ENCODE data around the gene ABCF2. TPM values are rescaled to one million over a fixed set of nuclear protein-coding genes. Genes with fewer than 3 reads are reported as not detected.

The ABCF2 gene
- total and polyA plus RNA-seq, 2 of the 4 experiments (the other 2 are of a cell fraction): 46.2 to 103 TPM

GRCh38 chr7:151264615-151265014 lies 37.6 kb upstream of the ABCF2 start:
- Histone ChIP-seq H3K9me3 (ENCODE audit: control insufficient read depth, insufficient read depth, low read length) (no peaks in the 10 kb centered on the region), H2BK20ac (ENCODE audit: low read depth, low read length) (no peak overlapping the region), H3K14ac (replicated peaks; ENCODE audit: low read depth, low read length) (no peak overlapping the region), H4K91ac (ENCODE audit: insufficient read depth, low read depth, low read length) (no peak overlapping the region), H3K4me1 (ENCODE audit: control insufficient read depth, insufficient read depth, low read length) (no peaks in the 10 kb centered on the region), H3K4ac (ENCODE audit: low read depth, low read length) (no peak overlapping the region), H2BK5ac (ENCODE audit: low read depth, low read length, poor library complexity, severe bottlenecking) (no peak overlapping the region), H2BK15ac (ENCODE audit: low read depth, low read length) (no peak overlapping the region), H3K23ac (ENCODE audit: low read depth, low read length) (no peak overlapping the region), H4K8ac (ENCODE audit: low read depth in 2 of 2, low read length in 2 of 2) (no peak overlapping the region), H3K4me2 (ENCODE audit: low read depth, low read length) (no peak overlapping the region), H2BK120ac (ENCODE audit: low read depth, low read length) (no peak overlapping the region), H3K18ac (ENCODE audit: low read depth, low read length) (no peak overlapping the region), H3K9me1 (ENCODE audit: insufficient read depth, low read length) (no peaks in the 10 kb centered on the region), H3K27me3 (ENCODE audit: control insufficient read depth, insufficient read depth, low read length) (peaks cover 37% of the 10 kb centered on the region), H2AK9ac (replicated peaks; ENCODE audit: low read depth, low read length, poor library complexity) (no peak overlapping the region), H2AFZ (replicated peaks; ENCODE audit: low read length, poor library complexity) (no peak overlapping the region), H4K20me1 (ENCODE audit: insufficient read depth, low read length) (no peaks in the 10 kb centered on the region), H3K79me1 (ENCODE audit: low read depth in 1 of 2, low read length in 2 of 2) (no peaks in the 10 kb centered on the region), H3K4me3 (ENCODE audit: insufficient read depth, low read depth, low read length) (no peak overlapping the region), H4K5ac (ENCODE audit: low read depth, low read length) (no peak overlapping the region), H3K36me3 (ENCODE audit: control insufficient read depth, insufficient read depth, low read length) (no peaks in the 10 kb centered on the region; the same call in 1 of the 2 replicates), H3K56ac (ENCODE audit: extremely low read depth, insufficient read depth, low read length) (no peak overlapping the region), H3K9ac (ENCODE audit: low read depth, low read length) (no peak overlapping the region), H3K27ac (ENCODE audit: insufficient read depth, low read length) (no peak overlapping the region), H2AK5ac (ENCODE audit: low read depth, low read length) (no peak overlapping the region)
- DNase-seq: no peak
- TF ChIP-seq FOS (IDR thresholded peaks at IDR 0.05; ENCODE audit: low read depth, low read length) (no peak), NFE2L2 (IDR thresholded peaks at IDR 0.05; ENCODE audit: low read depth, low read length) (no peak), RAD21 (IDR thresholded peaks at IDR 0.05; ENCODE audit: low read length) (no peak), BHLHE40 (IDR thresholded peaks at IDR 0.05; ENCODE audit: low read depth, low read length) (no peak)
- no peak for ATAC-seq (ENCODE audit: low read depth)
- dilution Hi-C loops (cut with HindIII; ENCODE audit: low sequenced_read_pairs, unreplicated experiment) (no loop called here), intact Hi-C loops (cut with micrococcal nuclease) (no loop called here), in situ Hi-C loops (cut with MboI; ENCODE audit: low sequenced_read_pairs) (no loop called here)
- ChIA-PET CTCF (no interaction called here), POLR2A (ENCODE audit: unreplicated experiment) (no interaction called here)
- WGBS, 2 experiments (ENCODE audit: extremely low coverage in 2 of 2, insufficient read length in 1 of 2): 56% methylated on average over 3 of the region's 5 CpGs; no CpG with 5 or more reads in 1 of the 2 experiments
- no TSS peak for BruUV-seq (replicated peaks)

Measured in IMR-90 (cell line).